ENCODE measurements around the gene CHTF18.
"Not testable (repeated sequence)": the region's sequence is repeated elsewhere in the genome, so short reads cannot be mapped to it uniquely, and the experiment has no call there.

Gene CHTF18

DNA sequence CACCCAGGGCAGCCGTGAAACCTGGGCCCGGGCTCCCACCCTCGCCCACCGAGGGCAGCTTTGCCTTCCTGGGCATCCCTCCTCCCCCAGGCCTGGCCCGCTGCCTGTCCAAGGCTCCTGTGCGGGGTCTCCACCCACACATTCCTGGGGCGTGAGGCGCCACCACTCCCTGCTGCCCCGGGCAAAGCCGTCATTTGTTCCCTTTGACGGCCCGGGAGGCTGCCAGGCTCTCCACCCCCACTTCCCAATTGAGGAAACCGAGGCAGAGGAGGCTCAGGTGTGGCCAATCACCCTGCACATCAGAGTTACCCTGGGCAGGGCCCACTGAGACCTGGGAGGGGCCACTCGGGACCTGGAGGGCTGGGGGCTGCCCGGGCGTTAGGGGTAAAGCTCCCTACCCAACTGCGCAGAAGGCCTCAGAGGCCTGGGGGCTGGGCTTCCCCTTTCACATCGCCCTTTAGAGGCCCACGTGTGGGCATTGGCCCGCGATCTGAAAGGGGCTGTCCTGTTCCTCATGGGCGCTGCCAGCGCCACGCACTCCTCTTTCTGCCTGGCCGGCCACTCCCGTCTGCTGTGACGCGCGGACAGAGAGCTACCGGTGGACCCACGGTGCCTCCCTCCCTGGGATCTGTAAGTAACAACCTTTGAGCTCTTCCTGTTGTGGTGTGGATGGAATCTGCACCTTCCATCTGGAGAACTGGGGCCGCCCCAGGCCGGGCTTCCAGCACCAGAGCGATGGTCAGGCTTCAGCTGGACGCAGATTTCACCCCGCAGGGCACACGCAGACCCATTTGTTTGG, 27.7 kb upstream of the CHTF18 start, which contains the start of gene MSLN:
Gene MSLN, plus strand, starts transcription at position 190 of the 799 bp plus-strand sequence. CDS start 1,947 bp downstream, outside the sequence.
- no peak for DNase-seq

GRCh38 chr16:761625-762513, 26.6 kb upstream of the CHTF18 start:
- no peak for DNase-seq

DNA sequence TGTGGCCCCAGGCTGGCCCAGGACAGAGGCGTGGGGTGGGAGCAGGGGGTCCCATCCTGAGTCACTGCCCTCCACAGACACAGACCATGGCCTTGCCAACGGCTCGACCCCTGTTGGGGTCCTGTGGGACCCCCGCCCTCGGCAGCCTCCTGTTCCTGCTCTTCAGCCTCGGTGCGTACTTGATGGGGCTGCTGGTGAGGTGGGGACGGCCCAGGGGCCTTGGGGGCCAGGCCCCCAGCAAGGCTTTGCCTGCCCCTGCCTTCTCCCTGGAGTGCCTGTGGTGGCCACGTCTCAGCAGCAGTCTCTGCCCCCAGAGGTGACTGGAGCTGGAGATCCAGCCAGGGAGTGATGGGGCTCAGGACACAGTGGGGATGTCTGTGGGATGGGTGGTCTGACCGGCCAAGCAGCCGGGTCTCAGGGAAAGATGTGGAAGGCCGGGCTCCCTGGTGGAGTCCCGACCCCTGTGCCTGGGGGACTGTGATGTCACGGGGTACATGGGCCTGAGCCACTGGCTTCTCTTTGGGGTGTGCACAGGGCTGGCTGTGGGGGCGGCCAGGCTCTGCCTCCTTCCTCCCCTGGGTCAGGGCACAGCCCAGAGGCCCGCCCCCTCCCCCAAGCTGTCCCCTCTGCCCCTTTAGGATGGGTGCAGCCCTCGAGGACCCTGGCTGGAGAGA, 25.7 kb upstream of the CHTF18 start:
- no peak for DNase-seq

DNA sequence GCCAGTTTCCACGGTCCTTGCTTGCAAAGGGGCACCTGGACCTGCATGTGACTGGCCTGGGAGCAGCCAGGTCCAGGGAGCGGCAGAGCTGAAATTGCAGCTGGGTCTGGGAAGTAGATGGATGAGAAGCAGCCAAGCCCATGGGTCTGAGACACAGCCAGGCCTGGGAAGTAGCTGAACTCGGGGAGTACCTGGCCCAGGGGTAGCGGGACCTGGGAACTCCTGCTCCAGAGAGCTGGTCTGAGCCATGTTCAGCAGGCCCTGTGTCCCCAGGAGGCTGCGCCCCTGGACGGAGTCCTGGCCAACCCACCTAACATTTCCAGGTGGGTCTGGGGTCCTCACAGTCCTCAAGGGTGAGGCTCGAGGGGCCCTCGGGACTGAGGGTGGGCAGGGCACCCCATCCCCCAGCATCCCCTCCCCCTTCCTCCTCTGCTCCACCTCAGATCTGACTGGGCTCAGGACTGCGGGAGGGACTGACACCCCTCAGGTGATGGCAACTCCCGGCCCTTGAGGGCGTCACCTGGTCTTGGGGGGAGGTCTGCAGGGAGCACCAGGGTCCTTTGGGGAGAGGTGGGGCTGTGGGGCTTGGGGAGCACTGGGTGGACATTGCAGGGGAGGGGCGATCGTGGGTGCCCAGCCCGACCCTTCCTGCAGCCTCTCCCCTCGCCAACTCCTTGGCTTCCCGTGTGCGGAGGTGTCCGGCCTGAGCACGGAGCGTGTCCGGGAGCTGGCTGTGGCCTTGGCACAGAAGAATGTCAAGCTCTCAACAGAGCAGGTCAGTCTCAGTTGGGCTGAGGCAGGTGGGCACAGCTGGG, 24.8 kb upstream of the CHTF18 start:
- no peak for DNase-seq

GRCh38 chr16:764184-764750, 24.2 kb upstream of the CHTF18 start:
- no peak for DNase-seq

GRCh38 chr16:764848-765487, 23.5 kb upstream of the CHTF18 start:
- no peak for DNase-seq

DNA sequence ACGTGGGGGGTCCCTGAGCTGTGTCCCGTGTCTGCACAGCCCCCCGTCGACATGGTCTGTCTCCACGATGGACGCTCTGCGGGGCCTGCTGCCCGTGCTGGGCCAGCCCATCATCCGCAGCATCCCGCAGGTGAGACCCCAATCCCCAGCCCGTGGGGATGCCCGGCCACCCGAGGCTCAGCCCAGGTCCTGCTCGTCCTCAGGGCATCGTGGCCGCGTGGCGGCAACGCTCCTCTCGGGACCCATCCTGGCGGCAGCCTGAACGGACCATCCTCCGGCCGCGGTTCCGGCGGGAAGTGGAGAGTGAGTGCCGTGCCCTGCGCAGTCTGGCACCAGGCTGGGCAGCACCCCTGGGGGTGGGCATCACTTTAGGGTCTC, 22.9 kb upstream of the CHTF18 start:
- no peak for DNase-seq

DNA sequence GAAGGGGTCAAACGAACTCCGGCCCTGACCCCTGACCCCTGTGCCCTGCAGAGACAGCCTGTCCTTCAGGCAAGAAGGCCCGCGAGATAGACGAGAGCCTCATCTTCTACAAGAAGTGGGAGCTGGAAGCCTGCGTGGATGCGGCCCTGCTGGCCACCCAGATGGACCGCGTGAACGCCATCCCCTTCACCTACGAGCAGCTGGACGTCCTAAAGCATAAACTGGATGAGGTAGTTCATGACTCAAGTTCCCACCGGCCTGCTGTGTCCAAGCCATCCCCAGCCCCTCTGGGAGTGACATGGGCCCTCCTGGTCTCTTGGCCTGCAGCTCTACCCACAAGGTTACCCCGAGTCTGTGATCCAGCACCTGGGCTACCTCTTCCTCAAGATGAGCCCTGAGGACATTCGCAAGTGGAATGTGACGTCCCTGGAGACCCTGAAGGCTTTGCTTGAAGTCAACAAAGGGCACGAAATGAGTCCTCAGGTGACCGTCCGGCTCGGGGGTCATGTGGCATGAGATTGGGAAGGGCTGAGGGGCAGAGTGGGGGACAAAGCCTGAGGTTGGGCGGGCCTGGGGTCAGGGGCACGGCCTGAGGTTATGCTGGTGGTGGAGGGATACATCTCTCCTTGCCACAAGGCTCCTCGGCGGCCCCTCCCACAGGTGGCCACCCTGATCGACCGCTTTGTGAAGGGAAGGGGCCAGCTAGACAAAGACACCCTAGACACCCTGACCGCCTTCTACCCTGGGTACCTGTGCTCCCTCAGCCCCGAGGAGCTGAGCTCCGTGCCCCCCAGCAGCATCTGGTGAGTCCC, 22.2 kb upstream of the CHTF18 start:
- DNase-seq, result no peak

DNA sequence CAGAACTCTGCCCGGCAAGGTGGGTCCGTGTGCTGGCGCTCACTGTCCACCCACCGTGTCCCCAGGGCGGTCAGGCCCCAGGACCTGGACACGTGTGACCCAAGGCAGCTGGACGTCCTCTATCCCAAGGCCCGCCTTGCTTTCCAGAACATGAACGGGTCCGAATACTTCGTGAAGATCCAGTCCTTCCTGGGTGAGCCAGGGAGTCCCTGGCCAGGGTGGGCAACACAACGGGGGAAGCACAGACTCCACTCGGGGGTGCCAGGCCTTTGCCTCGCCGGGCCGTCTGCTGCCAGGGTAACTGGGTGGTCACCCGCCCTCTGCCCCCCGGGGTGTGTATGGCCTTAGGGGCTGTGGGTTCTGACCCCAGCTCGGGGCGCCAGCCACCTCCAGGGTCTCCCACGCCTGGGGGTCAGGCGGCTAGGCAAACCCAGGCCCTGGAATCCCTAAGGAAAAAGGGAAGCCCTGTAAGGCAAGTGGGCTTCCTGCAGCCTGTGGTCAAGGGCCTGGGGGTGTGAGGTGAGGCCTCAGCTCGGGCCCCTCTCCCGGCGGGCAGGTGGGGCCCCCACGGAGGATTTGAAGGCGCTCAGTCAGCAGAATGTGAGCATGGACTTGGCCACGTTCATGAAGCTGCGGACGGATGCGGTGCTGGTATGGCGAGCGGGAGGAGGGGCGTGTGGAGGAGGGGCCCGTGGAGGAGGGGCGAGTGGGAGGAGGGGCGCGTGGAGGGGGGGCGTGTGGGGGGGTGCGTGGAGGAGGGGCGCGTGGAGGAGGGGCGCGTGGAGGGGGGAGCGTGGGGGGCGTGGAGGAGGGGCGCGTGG, 21.4 kb upstream of the CHTF18 start:
- no peak for DNase-seq

DNA sequence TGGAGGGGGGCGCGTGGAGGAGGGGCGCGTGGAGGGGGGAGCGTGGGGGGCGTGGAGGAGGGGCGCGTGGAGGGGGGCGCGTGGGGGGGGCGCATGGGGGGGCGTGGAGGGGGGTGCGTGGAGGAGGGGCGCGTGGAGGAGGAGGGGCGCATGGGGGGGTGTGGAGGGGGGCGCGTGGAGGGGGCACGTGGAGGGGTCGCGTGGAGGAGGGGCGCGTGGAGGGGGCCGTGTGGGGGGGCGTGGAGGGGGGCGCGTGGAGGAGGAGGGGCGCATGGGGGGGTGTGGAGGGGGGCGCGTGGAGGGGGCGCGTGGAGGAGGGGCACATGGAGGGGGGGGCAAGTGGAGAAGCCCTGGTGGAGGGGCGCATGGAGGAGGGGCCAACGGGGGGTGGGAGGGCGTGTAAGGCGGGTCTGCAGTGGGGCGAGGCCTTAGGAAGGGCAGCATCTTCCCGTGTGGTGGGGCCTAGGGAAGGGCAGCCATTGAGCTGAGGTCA, 20.6 kb upstream of the CHTF18 start:
- no peak for DNase-seq

- DNase-seq, result no peak
Observed at GRCh38 chr16:768428-768827, 20.0 kb upstream of the CHTF18 start.

- no peak for DNase-seq
Observed at GRCh38 chr16:769184-769784, 19.1 kb upstream of the CHTF18 start.

DNA sequence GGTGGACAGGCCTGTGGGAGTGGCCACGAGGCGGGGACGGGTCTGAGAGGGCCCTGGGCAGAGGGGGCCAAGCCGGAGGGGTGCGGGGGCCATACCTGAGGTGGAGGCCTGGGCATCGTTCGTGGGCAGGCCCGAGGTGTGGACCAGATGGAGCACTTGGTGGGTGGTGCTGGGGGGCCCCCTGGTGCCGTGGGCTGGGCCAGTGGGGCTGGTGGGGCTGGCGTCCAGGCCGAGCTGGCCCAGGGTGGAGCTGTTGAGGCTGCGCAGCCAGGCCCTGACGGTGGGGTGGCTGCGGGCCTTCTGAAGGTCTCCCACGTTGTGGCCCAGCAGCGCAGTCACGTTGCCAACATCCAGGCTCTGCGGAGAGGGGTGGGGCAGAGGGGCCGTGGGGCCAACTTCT, 18.5 kb upstream of the CHTF18 start:
- DNase-seq, result no peak

DNA sequence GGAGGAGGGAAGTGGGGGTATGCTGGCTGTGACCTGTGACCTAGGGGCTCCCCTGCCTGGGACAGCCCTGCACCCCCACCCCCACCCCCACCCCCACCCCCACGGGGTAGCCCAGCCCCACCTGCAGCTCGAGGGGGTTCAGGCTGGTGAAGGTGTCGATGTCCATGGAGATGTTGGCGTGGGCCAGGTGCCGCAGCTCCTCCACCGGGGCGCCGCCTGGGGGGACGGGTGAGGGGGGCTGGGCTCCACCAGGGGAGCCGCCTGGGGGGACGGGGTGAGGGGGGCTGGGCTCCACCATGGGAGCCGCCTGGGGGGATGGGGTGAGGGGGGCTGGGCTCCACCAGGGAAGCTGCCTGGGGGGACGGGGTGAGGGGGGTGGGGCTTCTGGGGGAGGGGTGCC, 18.0 kb upstream of the CHTF18 start:
- no peak for DNase-seq

- DNase-seq, result no peak
Observed at GRCh38 chr16:772959-773358, 15.5 kb upstream of the CHTF18 start.

DNA sequence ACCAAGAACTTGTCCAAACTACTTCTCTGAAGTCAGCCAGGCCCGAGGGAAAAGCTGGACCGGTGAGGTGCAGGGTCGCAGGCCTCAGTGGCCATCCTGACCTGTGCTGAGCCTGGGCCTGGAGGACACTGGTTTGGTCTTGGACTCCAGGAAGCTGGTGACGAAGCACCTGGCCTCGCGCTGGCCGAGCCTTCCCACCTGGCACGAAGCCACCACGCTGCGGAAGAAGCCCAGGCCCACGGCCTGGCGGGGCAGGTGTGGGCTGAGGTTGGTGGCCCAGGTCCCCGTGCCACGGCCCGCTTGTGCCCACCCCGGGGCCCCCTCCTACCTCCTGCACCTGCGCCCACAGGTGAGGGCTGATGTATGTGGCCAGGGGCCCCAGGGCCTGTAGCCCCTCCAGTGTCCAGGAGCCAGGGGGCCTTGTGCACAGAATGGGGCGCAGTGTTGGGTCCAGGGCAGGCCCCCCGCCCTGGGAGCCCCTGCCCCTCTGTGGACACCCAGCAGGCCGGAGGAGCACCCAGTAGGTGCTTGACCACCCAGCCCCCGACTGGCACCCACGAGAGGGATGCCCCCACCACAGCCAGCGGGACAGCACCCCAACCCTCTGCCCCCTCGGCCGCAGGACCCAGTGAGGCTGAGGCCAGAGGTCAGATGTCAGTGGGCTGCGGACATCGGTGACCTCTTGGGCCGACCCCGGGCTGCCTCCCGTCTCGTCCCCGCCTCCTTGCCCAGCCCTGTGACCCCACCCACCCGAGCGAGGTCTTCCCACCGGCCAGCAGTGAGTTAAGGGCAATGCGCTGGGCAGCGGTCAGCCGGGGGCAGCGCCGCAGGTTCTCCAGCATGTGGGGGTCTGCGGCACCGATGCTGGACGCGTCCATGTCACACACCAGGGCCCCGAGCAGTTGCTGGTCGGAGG, 14.1 kb upstream of the CHTF18 start:
- no peak for DNase-seq

DNA sequence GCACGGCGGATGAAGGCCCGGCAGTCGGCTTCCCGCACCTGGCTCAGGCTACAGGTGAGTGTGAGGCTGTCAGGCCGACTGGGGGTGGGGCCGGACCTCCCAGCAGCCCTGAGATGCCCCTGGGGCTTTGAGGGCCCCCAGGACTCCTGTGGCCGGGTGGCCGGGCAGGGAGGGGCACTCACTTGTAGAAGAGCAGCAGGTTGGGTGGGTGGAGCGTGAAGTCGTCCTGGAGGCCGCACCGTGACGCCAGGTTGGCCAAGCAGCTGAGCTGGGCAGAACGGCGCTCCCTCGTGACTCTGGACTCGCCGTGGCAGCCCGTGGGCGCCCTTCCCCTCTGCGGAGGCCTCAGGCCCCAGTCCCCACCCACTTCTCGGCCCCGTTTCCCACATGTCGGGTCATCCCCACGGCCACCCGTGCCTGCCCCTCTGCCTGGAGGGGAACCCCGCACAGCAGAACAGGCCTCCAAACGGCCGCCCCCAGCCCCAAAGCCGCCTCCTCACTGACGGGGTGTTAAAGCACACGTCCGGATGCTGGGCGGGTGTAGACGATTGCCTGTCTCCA, 13.1 kb upstream of the CHTF18 start:
- DNase-seq, result no peak

DNA sequence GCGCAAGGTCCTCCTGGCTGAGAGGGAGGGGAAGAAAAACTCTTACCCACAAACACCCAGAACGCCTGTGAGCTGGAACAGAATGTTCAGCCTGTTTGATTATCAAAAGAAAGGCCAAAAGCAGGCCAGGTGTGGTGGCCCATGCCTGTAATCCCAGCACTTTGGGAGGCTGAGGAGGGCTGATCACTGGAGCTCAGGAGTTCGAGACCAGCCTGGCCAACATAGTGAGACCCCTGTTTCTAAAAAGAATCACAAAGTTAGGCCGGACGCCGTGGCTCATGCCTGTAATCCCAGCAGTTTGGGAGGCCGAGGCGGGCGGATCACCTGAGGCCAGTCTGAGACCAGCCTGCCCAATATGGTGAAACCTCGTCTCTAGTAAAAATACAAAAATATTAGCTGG, 12.1 kb upstream of the CHTF18 start:
- DNase-seq, result not testable (repeated sequence)
